ENCODE measurements around the gene HTR4. TPM values are rescaled to one million over a fixed set of nuclear protein-coding genes. Genes with fewer than 3 reads are reported as not detected.

HTR4 gene
- total RNA-seq, 2 donors from 2014 or later: not detected

- Mint-ChIP-seq H3K9me3 (peaks cover 11% of the 10 kb centered on the region), H3K36me3 (ENCODE audit: low read depth) (no peaks in the 10 kb centered on the region), H3K27me3 (peaks cover 17% of the 10 kb centered on the region), H3K27ac (no peak overlapping the region), H3K4me1 (no peaks in the 10 kb centered on the region), H3K4me3 (no peak overlapping the region)
- ATAC-seq (replicated peaks): no peak
Observed at GRCh38 chr5:148599187-148599586, 55.1 kb downstream of the HTR4 start.

- Mint-ChIP-seq H3K36me3 (ENCODE audit: low read depth) (no peaks in the 10 kb centered on the region), H3K27ac (no peak overlapping the region), H3K4me1 (no peaks in the 10 kb centered on the region), H3K4me3 (no peak overlapping the region), H3K9me3 (peaks cover 11% of the 10 kb centered on the region), H3K27me3 (peaks cover 23% of the 10 kb centered on the region)
- no peak for ATAC-seq (replicated peaks)
Observed at GRCh38 chr5:148595697-148596096, 58.6 kb downstream of the HTR4 start.

GRCh38 chr5:148586796-148587195 is 67.5 kb downstream of the HTR4 start:
- no peaks in the 10 kb centered on the region for H3K27me3 Mint-ChIP-seq
- no peak for ATAC-seq (replicated peaks)
- no peak overlapping the region for H3K27ac Mint-ChIP-seq
- H3K36me3 Mint-ChIP-seq (ENCODE audit: low read depth): no peaks in the 10 kb centered on the region
- H3K4me3 Mint-ChIP-seq: no peak overlapping the region
- H3K9me3 Mint-ChIP-seq: no peaks in the 10 kb centered on the region
- H3K4me1 Mint-ChIP-seq: no peaks in the 10 kb centered on the region

- Mint-ChIP-seq H3K4me3 (no peak overlapping the region), H3K27ac (no peak overlapping the region), H3K36me3 (ENCODE audit: low read depth) (no peaks in the 10 kb centered on the region), H3K27me3 (no peaks in the 10 kb centered on the region), H3K4me1 (no peaks in the 10 kb centered on the region), H3K9me3 (no peaks in the 10 kb centered on the region)
- ATAC-seq (replicated peaks): no peak
Observed at GRCh38 chr5:148585988-148586387, 68.3 kb downstream of the HTR4 start.

GRCh38 chr5:148584103-148584502 is 70.2 kb downstream of the HTR4 start:
- Mint-ChIP-seq H3K27ac (no peak overlapping the region), H3K27me3 (no peaks in the 10 kb centered on the region), H3K4me3 (no peak overlapping the region), H3K36me3 (ENCODE audit: low read depth) (no peaks in the 10 kb centered on the region), H3K4me1 (no peaks in the 10 kb centered on the region), H3K9me3 (no peaks in the 10 kb centered on the region)
- no peak for ATAC-seq (replicated peaks)

- H3K27ac Mint-ChIP-seq: no peak overlapping the region
- H3K36me3 Mint-ChIP-seq (ENCODE audit: low read depth): no peaks in the 10 kb centered on the region
- ATAC-seq (replicated peaks): no peak
- H3K9me3 Mint-ChIP-seq: no peaks in the 10 kb centered on the region
- no peaks in the 10 kb centered on the region for H3K4me1 Mint-ChIP-seq
- H3K4me3 Mint-ChIP-seq: no peak overlapping the region
- H3K27me3 Mint-ChIP-seq: no peaks in the 10 kb centered on the region
Observed at GRCh38 chr5:148583421-148583965, 70.8 kb downstream of the HTR4 start.

- Mint-ChIP-seq H3K4me3 (no peak overlapping the region), H3K4me1 (no peaks in the 10 kb centered on the region), H3K27me3 (peaks cover 7% of the 10 kb centered on the region), H3K9me3 (no peaks in the 10 kb centered on the region), H3K36me3 (ENCODE audit: low read depth) (no peaks in the 10 kb centered on the region), H3K27ac (no peak overlapping the region)
- no peak for ATAC-seq (replicated peaks)
Observed at GRCh38 chr5:148574167-148574566, 80.2 kb downstream of the HTR4 start.

GRCh38 chr5:148573374-148573773 is 81.0 kb downstream of the HTR4 start:
- Mint-ChIP-seq H3K4me3 (no peak overlapping the region), H3K9me3 (no peaks in the 10 kb centered on the region), H3K27ac (no peak overlapping the region), H3K36me3 (ENCODE audit: low read depth) (no peaks in the 10 kb centered on the region), H3K4me1 (no peaks in the 10 kb centered on the region), H3K27me3 (peaks cover 7% of the 10 kb centered on the region)
- no peak for ATAC-seq (replicated peaks)

- H3K9me3 Mint-ChIP-seq: no peaks in the 10 kb centered on the region
- H3K4me3 Mint-ChIP-seq: no peak overlapping the region
- H3K27ac Mint-ChIP-seq: no peak overlapping the region
- no peaks in the 10 kb centered on the region for H3K36me3 Mint-ChIP-seq (ENCODE audit: low read depth)
- no peaks in the 10 kb centered on the region for H3K4me1 Mint-ChIP-seq
- no peak for ATAC-seq (replicated peaks)
- peaks cover 18% of the 10 kb centered on the region for H3K27me3 Mint-ChIP-seq
Observed at GRCh38 chr5:148569948-148570347, 84.4 kb downstream of the HTR4 start.

GRCh38 chr5:148565148-148565547 is 89.2 kb downstream of the HTR4 start:
- H3K36me3 Mint-ChIP-seq (ENCODE audit: low read depth): no peaks in the 10 kb centered on the region
- no peaks in the 10 kb centered on the region for H3K9me3 Mint-ChIP-seq
- ATAC-seq (replicated peaks): no peak
- H3K27me3 Mint-ChIP-seq: peaks cover 29% of the 10 kb centered on the region
- no peaks in the 10 kb centered on the region for H3K4me1 Mint-ChIP-seq
- no peak overlapping the region for H3K4me3 Mint-ChIP-seq
- H3K27ac Mint-ChIP-seq: no peak overlapping the region

GRCh38 chr5:148563021-148563420 is 91.3 kb downstream of the HTR4 start:
- no peaks in the 10 kb centered on the region for H3K4me1 Mint-ChIP-seq
- no peak overlapping the region for H3K4me3 Mint-ChIP-seq
- H3K36me3 Mint-ChIP-seq (ENCODE audit: low read depth): no peaks in the 10 kb centered on the region
- no peak overlapping the region for H3K27ac Mint-ChIP-seq
- peaks cover 26% of the 10 kb centered on the region for H3K27me3 Mint-ChIP-seq
- no peaks in the 10 kb centered on the region for H3K9me3 Mint-ChIP-seq
- ATAC-seq (replicated peaks): no peak

GRCh38 chr5:148561801-148562311 is 92.5 kb downstream of the HTR4 start:
- H3K36me3 Mint-ChIP-seq (ENCODE audit: low read depth): no peaks in the 10 kb centered on the region
- H3K4me3 Mint-ChIP-seq: no peak overlapping the region
- H3K27ac Mint-ChIP-seq: no peak overlapping the region
- H3K9me3 Mint-ChIP-seq: no peaks in the 10 kb centered on the region
- no peaks in the 10 kb centered on the region for H3K4me1 Mint-ChIP-seq
- ATAC-seq (replicated peaks): no peak
- peaks cover 26% of the 10 kb centered on the region for H3K27me3 Mint-ChIP-seq

- H3K4me3 Mint-ChIP-seq: no peak overlapping the region
- peaks cover 23% of the 10 kb centered on the region for H3K27me3 Mint-ChIP-seq
- H3K4me1 Mint-ChIP-seq: no peaks in the 10 kb centered on the region
- H3K27ac Mint-ChIP-seq: no peak overlapping the region
- no peaks in the 10 kb centered on the region for H3K36me3 Mint-ChIP-seq (ENCODE audit: low read depth)
- no peaks in the 10 kb centered on the region for H3K9me3 Mint-ChIP-seq
- no peak for ATAC-seq (replicated peaks)
Observed at GRCh38 chr5:148559461-148559860, 94.9 kb downstream of the HTR4 start.

- ATAC-seq (replicated peaks): no peak
- no peaks in the 10 kb centered on the region for H3K4me1 Mint-ChIP-seq
- peaks cover 20% of the 10 kb centered on the region for H3K27me3 Mint-ChIP-seq
- H3K9me3 Mint-ChIP-seq: no peaks in the 10 kb centered on the region
- no peaks in the 10 kb centered on the region for H3K36me3 Mint-ChIP-seq (ENCODE audit: low read depth)
- no peak overlapping the region for H3K4me3 Mint-ChIP-seq
- no peak overlapping the region for H3K27ac Mint-ChIP-seq
Observed at GRCh38 chr5:148558892-148559291, 95.4 kb downstream of the HTR4 start.

GRCh38 chr5:148556835-148557234 is 97.5 kb downstream of the HTR4 start:
- no peak for ATAC-seq (replicated peaks)
- peaks cover 8% of the 10 kb centered on the region for H3K27me3 Mint-ChIP-seq
- H3K27ac Mint-ChIP-seq: no peak overlapping the region
- no peaks in the 10 kb centered on the region for H3K4me1 Mint-ChIP-seq
- H3K9me3 Mint-ChIP-seq: no peaks in the 10 kb centered on the region
- no peaks in the 10 kb centered on the region for H3K36me3 Mint-ChIP-seq (ENCODE audit: low read depth)
- H3K4me3 Mint-ChIP-seq: no peak overlapping the region

GRCh38 chr5:148554621-148555020 is 99.7 kb downstream of the HTR4 start:
- ATAC-seq (replicated peaks): no peak
- Mint-ChIP-seq H3K9me3 (no peaks in the 10 kb centered on the region), H3K36me3 (ENCODE audit: low read depth) (no peaks in the 10 kb centered on the region), H3K4me1 (no peaks in the 10 kb centered on the region), H3K27me3 (peaks cover 8% of the 10 kb centered on the region), H3K27ac (no peak overlapping the region), H3K4me3 (no peak overlapping the region)

Data from activated T-helper 17 cell treated with anti-CD3 and anti-CD28 coated beads, Interleukin-2, amount 50 U/mL, for 72 hours (primary cell).